Spleen (tissue), 11 donors: ENCODE data around the gene RND3. TPM values are rescaled to one million over a fixed set of nuclear protein-coding genes. Genes with fewer than 3 reads are reported as not detected.

ENCODE experiments used
- DNase-seq: peaks from one replicate; pipeline ENCODE4 v3.0.0-alpha.2; 2020
- H3K27ac ChIP-seq, 8 donors: fragments of 200-600 bp; sonication (generic) in 7 of 8; 1 replicate in 4 of 8; 2 replicates in 4 of 8; pipeline versions ENCODE4 v1.5.0 to v1.8.0; 2016 to 2021; ENCODE audit warnings: inconsistent platforms in 4 of 8, mild to moderate bottlenecking in 4 of 8, moderate library complexity in 1 of 8
- H3K27me3 ChIP-seq, 7 donors: fragments of 200-600 bp; sonication (generic) in 6 of 7; replicated peaks in 1 of 7; 1 replicate in 4 of 7; 2 replicates in 3 of 7; pipeline versions ENCODE4 v1.5.0 to v1.8.0; 2016 to 2021; ENCODE audit warnings: inconsistent platforms in 3 of 7, mild to moderate bottlenecking in 1 of 7
- H3K36me3 ChIP-seq, 6 donors: fragments of 200-600 bp; sonication (generic) in 5 of 6; 1 replicate in 4 of 6; 2 replicates in 2 of 6; pipeline versions ENCODE4 v1.5.0 to v1.8.0; 2016 to 2021; ENCODE audit warnings: inconsistent platforms in 2 of 6
- H3K4me1 ChIP-seq, 6 donors: fragments of 200-600 bp; sonication (generic) in 5 of 6; 1 replicate in 3 of 6; 2 replicates in 3 of 6; pipeline versions ENCODE4 v1.5.0 to v1.8.0; 2016 to 2021; ENCODE audit warnings: inconsistent platforms in 3 of 6
- H3K4me3 ChIP-seq, 8 donors: fragments of 200-600 bp; sonication (generic) in 7 of 8; 1 replicate in 4 of 8; 2 replicates in 4 of 8; pipeline versions ENCODE4 v1.5.0 to v1.8.0; 2016 to 2021; ENCODE audit warnings: inconsistent platforms in 4 of 8, mild to moderate bottlenecking in 4 of 8, moderate library complexity in 2 of 8
- H3K9me3 ChIP-seq, 8 donors: fragments of 200-600 bp; sonication (generic) in 7 of 8; 1 replicate in 4 of 8; 2 replicates in 4 of 8; pipeline versions ENCODE4 v1.5.0 to v1.8.0; 2016 to 2021; ENCODE audit warnings: inconsistent platforms in 4 of 8
- CTCF ChIP-seq, 11 experiments: fragments of 200-600 bp in 7 of 11; fragments of 450-650 bp in 4 of 11; sonication (generic) in 4 of 11; IDR thresholded peaks in 8 of 11; conservative IDR thresholded peaks in 3 of 11; 1 replicate in 7 of 11; 2 replicates in 4 of 11; pipeline versions ENCODE4 v1.4.0 to v1.8.0; 2016 to 2021; ENCODE audit warnings: antibody characterized with exemption in 11 of 11, inconsistent platforms in 4 of 11, mild to moderate bottlenecking in 1 of 11
- POLR2A ChIP-seq, 3 donors: fragments of 450-650 bp; IDR thresholded peaks; one replicate each; pipeline ENCODE4 v1.5.1; 2017; ENCODE audit warnings: antibody characterized with exemption in 3 of 3, mild to moderate bottlenecking in 1 of 3
- POLR2AphosphoS5 ChIP-seq, 3 donors: sonication (generic); formaldehyde crosslinking; IDR thresholded peaks; one replicate each; pipeline ENCODE4 v1.5.1; 2017; ENCODE audit warnings: antibody characterized with exemption in 3 of 3
- WGBS, 5 donors: extraction: QIAGEN DNeasy Blood & Tissue Kit in 3 of 5; methylation state at CpG; one replicate each; pipeline versions ENCODE4 v1.1.5 to v1.1.7; 2013 to 2018; 5-methylcytosine and 5-hydroxymethylcytosine counted together
- intact Hi-C: fragments of 100-400 bp; cut with DNase I; formaldehyde crosslinking; loops from one replicate; pipeline ENCODE4 v1.15.0; 2023; ENCODE audit warnings: low total_unique reads
- polyA plus RNA-seq, 3 donors: library from polyadenylated mRNA; stranded (reverse); fragments of 200-250 nt; gene quantifications; one replicate each; pipeline ENCODE4 v1.2.1, GENCODE V29; 2013
- total RNA-seq, 7 donors: library from RNA; depleted of rRNA in 3 of 7; stranded (reverse); fragments of >200 nt in 3 of 7; fragmentation: NEBNext Ultra II Directional in 4 of 7; extraction: Animal tissue kit (Norgen Biotek cat#: 25700) in 4 of 7; gene quantifications; one replicate each; pipeline versions ENCODE4 v1.1.0 to v1.2.1, GENCODE V29; 2016 to 2021
- donor health status: healthy with polysubstance abuse.
- donor health status: DM: no; HTN: no; CAD: no; lungs with moderate emphysema.
- donor health status: DM: no; HTN: no; CAD: no.
- donor health status: Bipolar disorder and iron deficiency.
- donor health status: healthy.
- donor health status: DM: no; HTN: no; CAD: no.
- donor health status: DM: yes; HTN: yes; CAD: no.

RND3 gene
- total and polyA plus RNA-seq, 10 donors = 10.3 to 97.0 (median 57.8) TPM

GRCh38 chr2:150520033-150520432, 32.6 kb upstream of the RND3 start:
- TF ChIP-seq POLR2A (IDR thresholded peaks at IDR 0.05) (no peak), POLR2AphosphoS5 (IDR thresholded peaks at IDR 0.05) (no peak), CTCF (IDR thresholded peaks at IDR 0.05 in 8 of 11, conservative IDR thresholded peaks at IDR 0.05 in 3 of 11) (no peak)
- 61 to 78% (median 68%) methylated on average over 4 of the region's 4 CpGs for WGBS, 5 donors
- DNase-seq = no peak

GRCh38 chr2:150517951-150518680, 30.6 kb upstream of the RND3 start:
- Histone ChIP-seq H3K27ac (no peak overlapping the region), H3K36me3 (no peaks in the 10 kb centered on the region), H3K4me3 (no peak overlapping the region), H3K27me3 (no peaks in the 10 kb centered on the region), H3K4me1 (no peaks in the 10 kb centered on the region), H3K9me3 (no peaks in the 10 kb centered on the region)
- no peak for TF ChIP-seq CTCF (IDR thresholded peaks at IDR 0.05 in 8 of 11, conservative IDR thresholded peaks at IDR 0.05 in 3 of 11)
- TF ChIP-seq POLR2AphosphoS5 (IDR thresholded peaks at IDR 0.05) = no peak
- no peak for TF ChIP-seq POLR2A (IDR thresholded peaks at IDR 0.05)
- intact Hi-C loops = no loop called here
- no peak for DNase-seq
- WGBS, 5 donors = 75 to 85% (median 82%) methylated on average over 5 of the region's 5 CpGs

More at GRCh38 chr2:150520033-150520432, 32.6 kb upstream of the RND3 start:
- H3K36me3 ChIP-seq = no peaks in the 10 kb centered on the region
- no peak overlapping the region for H3K4me3 ChIP-seq
- H3K27ac ChIP-seq = no peak overlapping the region
- H3K9me3 ChIP-seq = no peaks in the 10 kb centered on the region
- H3K27me3 ChIP-seq = no peaks in the 10 kb centered on the region
- intact Hi-C loops = no loop called here
- H3K4me1 ChIP-seq = no peaks in the 10 kb centered on the region

GRCh38 chr2:150513647-150514046, 26.2 kb upstream of the RND3 start:
- Histone ChIP-seq H3K9me3 (no peaks in the 10 kb centered on the region), H3K27ac (no peak overlapping the region), H3K4me3 (no peak overlapping the region), H3K27me3 (no peaks in the 10 kb centered on the region), H3K4me1 (no peaks in the 10 kb centered on the region), H3K36me3 (no peaks in the 10 kb centered on the region)
- TF ChIP-seq CTCF (IDR thresholded peaks at IDR 0.05 in 8 of 11, conservative IDR thresholded peaks at IDR 0.05 in 3 of 11) = no peak
- no peak for TF ChIP-seq POLR2AphosphoS5 (IDR thresholded peaks at IDR 0.05)
- TF ChIP-seq POLR2A (IDR thresholded peaks at IDR 0.05) = no peak
- no peak for DNase-seq
- intact Hi-C loops = no loop called here

GRCh38 chr2:150508497-150509137, 21.1 kb upstream of the RND3 start:
- TF ChIP-seq POLR2A (IDR thresholded peaks at IDR 0.05) = no peak
- no peak for TF ChIP-seq POLR2AphosphoS5 (IDR thresholded peaks at IDR 0.05)
- TF ChIP-seq CTCF (IDR thresholded peaks at IDR 0.05 in 8 of 11, conservative IDR thresholded peaks at IDR 0.05 in 3 of 11) = no peak
- Histone ChIP-seq H3K4me3 (no peak overlapping the region), H3K36me3 (no peaks in the 10 kb centered on the region), H3K27me3 (no peaks in the 10 kb centered on the region), H3K27ac (no peak overlapping the region), H3K9me3 (no peaks in the 10 kb centered on the region), H3K4me1 (no peaks in the 10 kb centered on the region)
- intact Hi-C loops = no loop called here
- WGBS, 5 donors = 65 to 81% (median 66%) methylated on average over 2 of the region's 2 CpGs
- DNase-seq = no peak
